Keratinocyte (primary cell): ENCODE results near the gene ANTXRL. TPM values are rescaled to one million over a fixed set of nuclear protein-coding genes. Genes with fewer than 3 reads are reported as not detected.
"Not testable (repeated sequence)": the region's sequence is repeated elsewhere in the genome, so short reads cannot be mapped to it uniquely, and the experiment has no call there.

Experiments used
- DNase-seq: peaks from one replicate; pipeline ENCODE4 v3.0.0-alpha.2; 2011; ENCODE audit warnings: low read depth, missing footprints, low spot score
- FAIRE-seq: peaks from 2 replicates; lab custom pipeline; 2011; peaks lifted over from hg19 to GRCh38; lab: Jason Lieb, UNC
- H2AFZ ChIP-seq: 2 replicates; pipeline ENCODE4 v1.6.0; 2012; ENCODE audit warnings: low read length, control low read depth, inconsistent platforms; ENCODE audit not compliant: control insufficient read depth
- H3K27ac ChIP-seq: 2 replicates; pipeline ENCODE4 v1.5.1; 2011; ENCODE audit warnings: low read length; ENCODE audit not compliant: control insufficient read depth, insufficient read depth
- H3K27me3 ChIP-seq: 3 replicates; pipeline ENCODE4 v1.6.0; 2011; ENCODE audit warnings: low read length; ENCODE audit not compliant: control insufficient read depth, insufficient read depth; ENCODE audit errors: extremely low read depth
- H3K36me3 ChIP-seq, 2 experiments: 2 replicates in 1 of 2; 3 replicates in 1 of 2; pipeline ENCODE4 v1.5.1; 2011; ENCODE audit warnings: low read length in 2 of 2, mild to moderate bottlenecking in 1 of 2; ENCODE audit not compliant: control insufficient read depth in 2 of 2, insufficient read depth in 2 of 2; ENCODE audit errors: extremely low read depth in 1 of 2
- H3K4me1 ChIP-seq: 3 replicates; pipeline ENCODE4 v1.5.1; 2011; ENCODE audit warnings: low read length; ENCODE audit not compliant: control insufficient read depth, insufficient read depth; ENCODE audit errors: extremely low read depth
- H3K4me2 ChIP-seq: 3 replicates; pipeline ENCODE4 v1.6.0; 2011; ENCODE audit warnings: low read depth, low read length; ENCODE audit not compliant: control insufficient read depth, insufficient read depth; ENCODE audit errors: extremely low read depth
- H3K4me3 ChIP-seq, 3 experiments: fragments of 200-600 bp in 1 of 3; sonication (generic) in 1 of 3; 2 replicates in 2 of 3; 3 replicates in 1 of 3; pipeline ENCODE4 v1.5.1; 2011 to 2016; ENCODE audit warnings: low read length in 3 of 3, mild to moderate bottlenecking in 3 of 3, control low read depth in 2 of 3, inconsistent platforms in 1 of 3, low read depth in 1 of 3, mixed read lengths in 1 of 3, mixed run types in 1 of 3, moderate library complexity in 1 of 3; ENCODE audit not compliant: control insufficient read depth in 2 of 3, insufficient read depth in 2 of 3; ENCODE audit errors: extremely low read depth in 1 of 3
- H3K79me2 ChIP-seq: 2 replicates; pipeline ENCODE4 v1.6.0; 2012; ENCODE audit warnings: low read length; ENCODE audit not compliant: control insufficient read depth, insufficient read depth
- H3K9ac ChIP-seq: 3 replicates; pipeline ENCODE4 v1.6.0; 2011; ENCODE audit warnings: low read length; ENCODE audit not compliant: control insufficient read depth, insufficient read depth; ENCODE audit errors: extremely low read depth
- H3K9me1 ChIP-seq: 3 replicates; pipeline ENCODE4 v1.6.0; 2011; ENCODE audit warnings: low read length; ENCODE audit not compliant: control insufficient read depth, insufficient read depth; ENCODE audit errors: extremely low read depth
- H3K9me3 ChIP-seq: 2 replicates; pipeline ENCODE4 v1.5.1; 2012; ENCODE audit warnings: low read depth, low read length; ENCODE audit not compliant: control insufficient read depth
- H4K20me1 ChIP-seq: 3 replicates; pipeline ENCODE4 v1.6.0; 2011; ENCODE audit warnings: low read length; ENCODE audit not compliant: control insufficient read depth, insufficient read depth; ENCODE audit errors: extremely low read depth
- EZH2 ChIP-seq: IDR thresholded peaks from one replicate; pipeline ENCODE4 v1.6.1; 2012; ENCODE audit warnings: inconsistent platforms, mild to moderate bottlenecking, low read length, moderate library complexity
- dilution Hi-C: fragments of 300-500 bp; cut with MboI; formaldehyde crosslinking; loops from one replicate; pipeline ENCODE4 v1.7.0; 2020; ENCODE audit warnings: low sequenced_read_pairs; ENCODE audit not compliant: extremely low pct_ligation_motif_present
- polyA plus RNA-seq, 5 experiments: library from polyadenylated mRNA; depleted of rRNA in 3 of 5; stranded (reverse) in 3 of 5; stranded (forward) in 1 of 5; unstranded in 1 of 5; fragments of >200 nt; gene quantifications; 1 replicate in 1 of 5; 2 replicates in 3 of 5; 3 replicates in 1 of 5; pipeline versions ENCODE4 v1.2.1 to v1.2.3, GENCODE V29; 2011 to 2012; ENCODE audit warnings: missing spikeins in 2 of 5, low read depth in 1 of 5, low replicate concordance in 1 of 5
- TF ChIP-seq, protein P1 (sequence below), 3 experiments: IDR thresholded peaks in 1 of 3; conservative IDR thresholded peaks in 1 of 3; optimal IDR thresholded peaks in 1 of 3; 2 replicates in 2 of 3; 3 replicates in 1 of 3; pipeline versions ENCODE3 to v1.5.1; 2011; ENCODE audit warnings: low read length in 3 of 3, mild to moderate bottlenecking in 3 of 3, moderate library complexity in 2 of 3, control low read depth in 1 of 3, inconsistent platforms in 1 of 3; ENCODE audit not compliant: insufficient read depth in 2 of 3; ENCODE audit errors: extremely low read depth in 1 of 3

The ANTXRL gene
- polyA plus RNA-seq, 1 donor (not counting 4 experiments of a cell fraction or from before 2014, with no cell fraction given), result not detected

DNA sequence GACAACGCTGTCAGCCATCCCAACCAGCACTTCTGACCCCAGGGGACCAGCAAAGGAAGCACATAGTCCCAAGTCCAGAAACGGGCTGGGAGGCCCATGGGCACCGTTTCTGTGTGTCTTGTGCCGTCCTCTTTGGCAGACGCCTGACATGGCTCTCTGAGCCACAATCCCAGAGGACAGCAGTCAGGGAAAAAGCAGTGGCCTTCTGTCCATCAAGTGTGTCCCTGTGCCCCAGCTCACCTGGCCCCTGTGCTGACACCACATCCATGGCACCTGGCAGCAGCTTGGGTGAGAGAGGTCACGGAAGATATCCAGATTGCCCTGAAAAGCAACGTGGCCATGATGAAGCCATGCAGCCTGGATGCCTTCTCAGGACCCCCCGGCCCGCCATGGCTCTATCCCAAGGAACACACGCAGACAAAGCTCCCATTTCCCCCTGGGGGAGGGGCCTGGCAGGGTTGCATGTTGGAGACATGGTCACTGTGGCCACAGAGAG, 38.1 kb upstream of the ANTXRL start:
- DNase-seq, result no peak

DNA sequence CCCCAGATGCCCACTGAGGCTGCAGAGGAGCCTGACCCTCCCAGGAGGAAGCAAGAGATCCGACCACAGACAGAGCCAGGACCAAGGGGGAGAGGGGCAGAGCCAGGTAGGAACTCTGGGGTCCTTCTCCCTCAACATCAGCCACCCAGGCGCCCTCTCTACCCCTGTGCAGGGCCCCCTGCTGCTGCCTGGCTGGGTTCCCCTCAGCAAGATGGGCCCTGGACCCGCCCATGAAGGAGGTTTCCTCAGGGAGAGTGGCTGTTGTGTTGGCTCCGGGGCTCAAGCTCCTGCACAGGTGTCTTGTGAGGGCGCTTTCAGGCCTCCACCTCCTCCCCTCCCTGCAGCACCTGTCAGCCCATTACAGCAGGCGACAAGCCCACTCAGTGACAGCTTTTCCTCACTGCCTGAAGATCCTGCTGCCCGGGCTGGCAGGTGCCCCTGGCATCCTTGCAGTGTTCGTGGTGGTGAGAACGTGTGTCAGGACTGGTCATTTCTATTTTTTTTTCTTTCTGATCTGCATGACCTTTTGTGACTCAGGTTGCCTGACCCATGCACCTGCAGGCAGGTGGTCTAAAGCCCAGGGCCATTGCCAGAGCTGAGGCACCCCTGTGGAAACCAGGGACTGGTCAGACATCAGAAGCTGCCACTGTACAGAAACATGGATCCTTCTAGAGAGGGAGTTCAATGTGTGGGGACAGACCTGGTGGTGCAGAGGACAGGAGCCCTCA, 37.0 kb upstream of the ANTXRL start:
- H3K27me3 ChIP-seq, result peaks cover 12% of the 10 kb centered on the region
- FAIRE-seq, H3K27ac ChIP-seq, H2AFZ ChIP-seq, H3K36me3 ChIP-seq, H3K79me2 ChIP-seq, H4K20me1 ChIP-seq, H3K4me1 ChIP-seq, H3K9me1 ChIP-seq, DNase-seq, H3K9me3 ChIP-seq, H3K4me3 ChIP-seq, H3K9ac ChIP-seq, dilution Hi-C loops, H3K4me2 ChIP-seq: not testable (repeated sequence)

More for the DNA sequence above, 38.1 kb upstream of the ANTXRL start:
- TF ChIP-seq, protein P1, sequence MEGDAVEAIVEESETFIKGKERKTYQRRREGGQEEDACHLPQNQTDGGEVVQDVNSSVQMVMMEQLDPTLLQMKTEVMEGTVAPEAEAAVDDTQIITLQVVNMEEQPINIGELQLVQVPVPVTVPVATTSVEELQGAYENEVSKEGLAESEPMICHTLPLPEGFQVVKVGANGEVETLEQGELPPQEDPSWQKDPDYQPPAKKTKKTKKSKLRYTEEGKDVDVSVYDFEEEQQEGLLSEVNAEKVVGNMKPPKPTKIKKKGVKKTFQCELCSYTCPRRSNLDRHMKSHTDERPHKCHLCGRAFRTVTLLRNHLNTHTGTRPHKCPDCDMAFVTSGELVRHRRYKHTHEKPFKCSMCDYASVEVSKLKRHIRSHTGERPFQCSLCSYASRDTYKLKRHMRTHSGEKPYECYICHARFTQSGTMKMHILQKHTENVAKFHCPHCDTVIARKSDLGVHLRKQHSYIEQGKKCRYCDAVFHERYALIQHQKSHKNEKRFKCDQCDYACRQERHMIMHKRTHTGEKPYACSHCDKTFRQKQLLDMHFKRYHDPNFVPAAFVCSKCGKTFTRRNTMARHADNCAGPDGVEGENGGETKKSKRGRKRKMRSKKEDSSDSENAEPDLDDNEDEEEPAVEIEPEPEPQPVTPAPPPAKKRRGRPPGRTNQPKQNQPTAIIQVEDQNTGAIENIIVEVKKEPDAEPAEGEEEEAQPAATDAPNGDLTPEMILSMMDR (optimal IDR thresholded peaks at IDR 0.05 in 1 of 3, IDR thresholded peaks at IDR 0.05 in 1 of 3, conservative IDR thresholded peaks at IDR 0.05 in 1 of 3; ENCODE audit: extremely low read depth in 1 of 3, insufficient read depth in 2 of 3, low read length in 3 of 3), result no peak
- TF ChIP-seq EZH2, result no peak
- dilution Hi-C loops, result no loop called here
- no peak overlapping the region for H3K4me3 ChIP-seq
- no peaks in the 10 kb centered on the region for H3K9me3 ChIP-seq
- no peaks in the 10 kb centered on the region for H3K9me1 ChIP-seq
- no peaks in the 10 kb centered on the region for H3K4me1 ChIP-seq
- H3K4me2 ChIP-seq, result no peak overlapping the region
- FAIRE-seq, result no peak
- H3K9ac ChIP-seq, result no peak overlapping the region
- no peak overlapping the region for H2AFZ ChIP-seq
- peaks cover 12% of the 10 kb centered on the region for H3K27me3 ChIP-seq
- H3K36me3 ChIP-seq, result no peaks in the 10 kb centered on the region
- no peak overlapping the region for H3K27ac ChIP-seq
- H4K20me1 ChIP-seq, result no peaks in the 10 kb centered on the region
- no peaks in the 10 kb centered on the region for H3K79me2 ChIP-seq
